Neural progenitor cell (in vitro differentiated cells): ENCODE results near the gene AFF1. TPM values are rescaled to one million over a fixed set of nuclear protein-coding genes. Genes with fewer than 3 reads are reported as not detected.

Experiments
- DNase-seq: peaks from one replicate; pipeline ENCODE4 v3.0.0-alpha.2; 2016; ENCODE audit warnings: low spot score
- H2AFZ ChIP-seq: fragments of 200-600 bp; sonication (generic); replicated peaks from 2 replicates; pipeline ENCODE4 v1.6.1; 2016; ENCODE audit warnings: antibody characterized with exemption
- H3F3A ChIP-seq: fragments of 200-600 bp; sonication (generic); 2 replicates; pipeline ENCODE4 v1.6.1; 2016; ENCODE audit warnings: antibody characterized with exemption, low read depth
- H3K27ac ChIP-seq: fragments of 200-600 bp; sonication (generic); 2 replicates; pipeline ENCODE4 v1.5.1; 2016; ENCODE audit warnings: mild to moderate bottlenecking
- H3K27me3 ChIP-seq: fragments of 200-600 bp; sonication (generic); 2 replicates; pipeline ENCODE4 v1.6.1; 2016; ENCODE audit warnings: mild to moderate bottlenecking, moderate library complexity
- H3K36me3 ChIP-seq: fragments of 200-600 bp; sonication (generic); 2 replicates; pipeline ENCODE4 v1.5.1; 2016
- H3K4me1 ChIP-seq: fragments of 200-600 bp; sonication (generic); 2 replicates; pipeline ENCODE4 v1.6.1; 2016; ENCODE audit warnings: mixed run types
- H3K4me2 ChIP-seq: fragments of 200-600 bp; sonication (generic); 2 replicates; pipeline ENCODE4 v1.6.1; 2016
- H3K4me3 ChIP-seq: fragments of 200-600 bp; sonication (generic); 2 replicates; pipeline ENCODE4 v1.5.1; 2016
- H3K79me2 ChIP-seq: fragments of 200-600 bp; sonication (generic); 2 replicates; pipeline ENCODE4 v1.6.1; 2016; ENCODE audit warnings: low read depth
- H3K9ac ChIP-seq: fragments of 200-600 bp; sonication (generic); 2 replicates; pipeline ENCODE4 v1.6.1; 2016
- H3K9me3 ChIP-seq: fragments of 200-600 bp; sonication (generic); 2 replicates; pipeline ENCODE4 v1.5.1; 2016; ENCODE audit warnings: low read depth
- H4K20me1 ChIP-seq: fragments of 200-600 bp; sonication (generic); 2 replicates; pipeline ENCODE4 v1.6.1; 2016; ENCODE audit warnings: low read depth
- H3K27ac Mint-ChIP-seq: 3 replicates; pipeline ENCODE4 v1.8.0; 2021; ENCODE audit warnings: mixed read lengths
- H3K27me3 Mint-ChIP-seq: 2 replicates; pipeline ENCODE4 v1.8.0; 2022; ENCODE audit warnings: low read depth, mild to moderate bottlenecking, inconsistent platforms, moderate library complexity, mixed read lengths; ENCODE audit not compliant: insufficient read depth
- H3K36me3 Mint-ChIP-seq: 3 replicates; pipeline ENCODE4 v1.8.0; 2021; ENCODE audit warnings: mixed read lengths
- H3K4me1 Mint-ChIP-seq: 3 replicates; pipeline ENCODE4 v1.8.0; 2021; ENCODE audit warnings: mixed read lengths
- H3K4me3 Mint-ChIP-seq: 3 replicates; pipeline ENCODE4 v1.8.0; 2021; ENCODE audit warnings: mild to moderate bottlenecking, moderate library complexity, mixed read lengths
- H3K9me3 Mint-ChIP-seq: 3 replicates; pipeline ENCODE4 v1.8.0; 2020; ENCODE audit warnings: mixed read lengths
- CTCF ChIP-seq: fragments of 200-600 bp; sonication (generic); IDR thresholded peaks from 2 replicates; pipeline ENCODE4 v1.5.1; 2017; ENCODE audit warnings: antibody characterized with exemption, mild to moderate bottlenecking
- EZH2 ChIP-seq: fragments of 200-600 bp; sonication (generic); IDR thresholded peaks from 2 replicates; pipeline ENCODE4 v1.6.1; 2017; ENCODE audit warnings: antibody characterized with exemption, mild to moderate bottlenecking, moderate library complexity
- EZH2phosphoT487 ChIP-seq: fragments of 200-600 bp; sonication (generic); IDR thresholded peaks from 2 replicates; pipeline ENCODE4 v1.6.1; 2017; ENCODE audit warnings: antibody characterized with exemption
- total RNA-seq: library from RNA; depleted of rRNA; stranded (reverse); fragments of >200 nt; gene quantifications from 2 replicates; pipeline ENCODE4 v1.2.3, GENCODE V29; 2015; ENCODE audit warnings: low replicate concordance

AFF1 gene
- total RNA-seq, 1 donor from 2014 or later: 29.0 TPM

GRCh38 chr4:87150498-87151261 lies 215.9 kb downstream of the AFF1 start:
- no peak overlapping the region for H3K27ac Mint-ChIP-seq

GRCh38 chr4:87151730-87152129 lies 216.9 kb downstream of the AFF1 start:
- H3K4me1 Mint-ChIP-seq: peaks cover 5% of the 10 kb centered on the region
- DNase-seq: no peak
- no peak overlapping the region for H3K9ac ChIP-seq

More at GRCh38 chr4:87150498-87151261, 215.9 kb downstream of the AFF1 start:
- H2AFZ ChIP-seq: no peak overlapping the region
- Mint-ChIP-seq H3K36me3 (no peaks in the 10 kb centered on the region), H3K4me3 (no peak overlapping the region), H3K27me3 (no peaks in the 10 kb centered on the region), H3K4me1 (peaks cover 5% of the 10 kb centered on the region), H3K9me3 (no peaks in the 10 kb centered on the region)
- H3K79me2 ChIP-seq: no peaks in the 10 kb centered on the region
- no peaks in the 10 kb centered on the region for H3K9me3 ChIP-seq
- no peak for TF ChIP-seq EZH2
- peak; percentile 93 for TF ChIP-seq CTCF
- DNase-seq: peak; percentile 80
- H3K27ac ChIP-seq: no peak overlapping the region
- H3K4me2 ChIP-seq: no peak overlapping the region
- peaks cover 7% of the 10 kb centered on the region for H3K4me1 ChIP-seq
- H3K9ac ChIP-seq: no peak overlapping the region
- no peak overlapping the region for H3K4me3 ChIP-seq
- no peaks in the 10 kb centered on the region for H4K20me1 ChIP-seq
- peaks cover 9% of the 10 kb centered on the region for H3F3A ChIP-seq
- H3K27me3 ChIP-seq: no peaks in the 10 kb centered on the region
- H3K36me3 ChIP-seq: no peaks in the 10 kb centered on the region

DNA sequence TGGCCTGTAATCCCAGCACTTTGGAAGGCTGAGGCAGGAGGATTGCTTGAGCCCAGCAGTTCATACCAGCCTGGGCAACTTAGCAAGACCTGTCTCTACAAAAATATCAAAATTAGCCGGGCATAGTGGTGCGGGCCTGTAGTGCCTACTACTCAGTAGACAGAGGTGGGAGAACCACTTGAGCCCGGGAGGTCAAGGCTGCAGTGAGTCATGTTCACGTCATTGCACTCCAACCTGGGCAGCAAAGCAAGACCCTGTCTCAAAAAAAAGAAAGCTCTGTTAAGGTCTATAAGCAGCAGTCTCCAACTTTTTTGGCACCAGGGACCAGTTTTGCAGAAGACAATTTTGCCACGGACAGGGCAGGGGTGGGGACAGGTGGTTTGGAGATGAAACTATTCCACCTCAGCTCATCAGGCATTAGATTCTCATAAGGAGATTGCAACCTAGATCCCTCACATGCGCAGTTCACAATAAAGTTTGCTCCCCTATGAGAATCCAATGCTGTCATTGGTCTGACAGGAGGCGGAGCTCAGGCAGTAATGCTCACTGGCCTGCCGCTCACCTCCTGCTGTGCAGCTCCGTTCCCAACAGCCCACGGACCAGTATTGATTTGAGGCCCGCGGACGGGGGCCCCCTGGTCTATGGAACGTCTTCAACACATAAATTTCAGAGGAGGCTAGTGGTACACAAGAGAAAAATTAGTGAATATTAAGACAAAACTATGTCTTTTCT lies 217.7 kb downstream of the AFF1 start:
- H3K36me3 ChIP-seq: no peaks in the 10 kb centered on the region
- no peaks in the 10 kb centered on the region for H3K9me3 ChIP-seq
- H3F3A ChIP-seq: peaks cover 9% of the 10 kb centered on the region
- no peaks in the 10 kb centered on the region for H3K36me3 Mint-ChIP-seq
- no peak overlapping the region for H3K4me3 Mint-ChIP-seq
- H3K27ac Mint-ChIP-seq: no peak overlapping the region
- H2AFZ ChIP-seq: no peak overlapping the region
- no peaks in the 10 kb centered on the region for H3K79me2 ChIP-seq
- H3K4me2 ChIP-seq: no peak overlapping the region
- H3K27me3 Mint-ChIP-seq: no peaks in the 10 kb centered on the region
- H3K9ac ChIP-seq: no peak overlapping the region
- no peaks in the 10 kb centered on the region for H3K27me3 ChIP-seq
- no peak overlapping the region for H3K27ac ChIP-seq
- DNase-seq: peak; percentile 21
- H3K9me3 Mint-ChIP-seq: no peaks in the 10 kb centered on the region
- no peaks in the 10 kb centered on the region for H4K20me1 ChIP-seq
- no peak overlapping the region for H3K4me3 ChIP-seq
- peaks cover 5% of the 10 kb centered on the region for H3K4me1 Mint-ChIP-seq
- no peak for TF ChIP-seq EZH2phosphoT487
- TF ChIP-seq CTCF: no peak
- TF ChIP-seq EZH2: no peak
- H3K4me1 ChIP-seq: peaks cover 7% of the 10 kb centered on the region

More at GRCh38 chr4:87151730-87152129, 216.9 kb downstream of the AFF1 start:
- Histone ChIP-seq H3K4me2 (no peak overlapping the region), H3K27ac (no peak overlapping the region), H2AFZ (no peak overlapping the region), H3K4me1 (peaks cover 7% of the 10 kb centered on the region), H3K79me2 (no peaks in the 10 kb centered on the region), H3K9me3 (no peaks in the 10 kb centered on the region), H3K36me3 (no peaks in the 10 kb centered on the region), H3K4me3 (no peak overlapping the region), H4K20me1 (no peaks in the 10 kb centered on the region), H3F3A (peaks cover 9% of the 10 kb centered on the region), H3K27me3 (no peaks in the 10 kb centered on the region)
- TF ChIP-seq EZH2 (no peak), CTCF (no peak), EZH2phosphoT487 (no peak)
- Mint-ChIP-seq H3K9me3 (no peaks in the 10 kb centered on the region), H3K27me3 (no peaks in the 10 kb centered on the region), H3K27ac (no peak overlapping the region), H3K36me3 (no peaks in the 10 kb centered on the region), H3K4me3 (no peak overlapping the region)
